ENCODE data around the gene NADK.

The NADK gene

DNA sequence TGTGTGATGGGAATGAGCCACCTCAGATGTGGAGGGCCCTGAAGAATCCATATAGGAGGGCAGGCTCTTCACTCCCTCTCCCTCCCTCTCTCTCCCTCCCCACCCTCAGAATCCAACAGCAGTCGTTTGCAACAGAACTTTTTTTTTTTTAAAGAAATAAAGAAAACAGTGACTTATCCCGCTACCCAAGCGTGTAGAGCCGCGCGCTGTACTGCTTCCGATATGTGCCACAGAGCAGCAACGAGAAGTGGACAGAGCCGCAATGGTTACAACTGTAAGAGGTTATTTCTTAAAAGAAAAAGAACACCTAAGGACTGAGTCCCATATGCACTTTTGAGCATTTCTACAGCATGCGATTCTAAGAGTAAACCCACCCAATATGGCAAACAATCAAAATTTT is 7.4 kb upstream of the NADK start:
- no peak for DNase-seq

DNA sequence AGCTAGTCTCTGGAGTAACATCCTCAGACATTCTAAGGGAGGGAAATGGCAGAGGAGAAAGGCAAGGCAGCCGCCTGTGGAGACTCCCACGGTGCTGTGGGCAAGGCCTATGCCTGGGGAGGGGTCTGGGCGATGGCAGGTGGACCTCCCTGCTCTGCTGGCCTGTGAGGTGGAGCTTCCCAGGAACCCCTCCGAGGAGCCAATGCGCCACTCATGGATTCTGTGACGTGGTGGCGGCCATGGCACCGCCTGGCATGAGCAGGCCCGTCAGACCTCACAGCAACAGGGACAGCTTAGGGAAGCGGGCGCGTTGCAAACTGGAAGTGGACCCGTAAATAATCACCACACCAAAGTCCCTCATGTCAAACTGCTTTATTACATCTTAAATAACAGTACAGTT is 6.7 kb upstream of the NADK start:
- DNase-seq: no peak

DNA sequence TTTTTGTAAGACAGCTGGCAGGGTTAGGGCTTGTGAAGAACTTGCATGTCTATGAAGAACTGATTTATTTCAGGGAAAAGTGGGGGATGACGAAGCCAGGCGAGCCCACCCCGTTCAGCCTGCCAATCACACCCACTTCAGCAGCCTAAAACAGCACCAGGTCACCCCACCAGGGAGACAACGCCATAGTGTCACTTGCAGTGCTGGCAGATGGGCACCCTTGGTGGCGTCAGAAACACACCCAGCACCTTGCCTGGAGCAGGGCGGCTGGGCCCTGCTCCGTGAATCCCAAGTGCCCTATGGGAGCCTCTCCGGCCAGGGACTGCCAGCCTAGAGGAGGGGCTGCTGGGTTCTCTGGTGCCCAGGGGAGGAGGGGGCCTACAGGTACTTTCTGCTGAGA is 5.0 kb upstream of the NADK start:
- no peak for DNase-seq

DNA sequence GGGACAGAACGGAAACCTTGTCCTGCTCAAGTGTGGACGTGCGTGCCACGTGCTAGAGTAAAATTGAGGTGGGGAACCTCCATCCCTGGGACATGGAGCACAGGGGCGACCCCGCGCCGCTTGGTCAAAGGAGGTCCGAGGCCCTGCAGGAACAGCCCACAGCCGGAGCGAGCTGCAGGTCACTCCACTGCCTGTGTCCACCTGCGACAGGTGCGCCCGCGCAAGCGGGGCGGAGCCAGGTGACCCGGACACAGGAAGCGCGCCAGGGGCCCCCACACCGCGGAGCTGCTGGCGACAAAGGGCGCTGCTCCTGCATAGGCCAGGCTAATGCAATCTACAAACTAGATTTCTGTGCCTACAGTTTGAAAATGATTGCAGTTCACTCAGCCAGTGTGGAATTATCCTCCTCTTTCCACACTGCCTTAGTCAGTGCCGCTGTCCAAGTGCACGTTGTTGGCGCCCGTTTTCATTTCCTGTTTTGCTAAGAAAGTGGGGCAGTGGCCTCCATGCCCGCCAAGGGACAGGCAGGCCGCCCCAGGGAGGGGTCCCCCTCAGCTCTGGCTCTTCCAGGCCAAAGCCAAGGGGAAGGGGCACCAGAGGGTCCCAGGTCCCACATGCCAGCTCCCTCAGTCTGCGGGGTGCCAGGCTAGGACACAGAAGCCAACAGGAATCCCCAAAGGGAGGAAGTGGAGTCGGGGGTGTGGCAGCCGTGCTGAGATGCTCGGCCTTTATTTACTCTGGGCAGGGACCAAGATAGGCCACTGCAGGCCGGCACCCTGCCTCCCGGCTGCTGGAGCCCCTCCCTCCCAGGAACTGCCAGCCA is 4.3 kb upstream of the NADK start:
- no peak for DNase-seq

DNA sequence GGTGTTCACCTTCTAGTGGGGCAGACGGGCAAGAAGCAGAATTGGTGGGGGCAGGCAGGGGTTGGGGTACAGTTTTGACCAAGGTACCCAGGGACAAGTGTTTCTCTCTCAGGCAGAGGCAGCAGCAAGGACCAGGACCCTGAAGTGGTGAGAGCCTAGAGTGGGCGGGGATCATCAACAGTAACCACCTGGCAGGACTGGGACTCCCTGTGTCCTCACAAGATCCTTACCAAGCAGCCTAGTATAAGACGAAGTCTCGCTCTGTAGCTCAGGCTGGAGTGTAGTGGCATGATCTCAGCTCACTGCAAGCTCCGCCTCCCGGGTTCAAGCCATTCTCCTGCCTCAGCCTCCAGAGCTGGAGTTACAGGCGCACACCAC is 3.2 kb upstream of the NADK start:
- DNase-seq: no peak

DNA sequence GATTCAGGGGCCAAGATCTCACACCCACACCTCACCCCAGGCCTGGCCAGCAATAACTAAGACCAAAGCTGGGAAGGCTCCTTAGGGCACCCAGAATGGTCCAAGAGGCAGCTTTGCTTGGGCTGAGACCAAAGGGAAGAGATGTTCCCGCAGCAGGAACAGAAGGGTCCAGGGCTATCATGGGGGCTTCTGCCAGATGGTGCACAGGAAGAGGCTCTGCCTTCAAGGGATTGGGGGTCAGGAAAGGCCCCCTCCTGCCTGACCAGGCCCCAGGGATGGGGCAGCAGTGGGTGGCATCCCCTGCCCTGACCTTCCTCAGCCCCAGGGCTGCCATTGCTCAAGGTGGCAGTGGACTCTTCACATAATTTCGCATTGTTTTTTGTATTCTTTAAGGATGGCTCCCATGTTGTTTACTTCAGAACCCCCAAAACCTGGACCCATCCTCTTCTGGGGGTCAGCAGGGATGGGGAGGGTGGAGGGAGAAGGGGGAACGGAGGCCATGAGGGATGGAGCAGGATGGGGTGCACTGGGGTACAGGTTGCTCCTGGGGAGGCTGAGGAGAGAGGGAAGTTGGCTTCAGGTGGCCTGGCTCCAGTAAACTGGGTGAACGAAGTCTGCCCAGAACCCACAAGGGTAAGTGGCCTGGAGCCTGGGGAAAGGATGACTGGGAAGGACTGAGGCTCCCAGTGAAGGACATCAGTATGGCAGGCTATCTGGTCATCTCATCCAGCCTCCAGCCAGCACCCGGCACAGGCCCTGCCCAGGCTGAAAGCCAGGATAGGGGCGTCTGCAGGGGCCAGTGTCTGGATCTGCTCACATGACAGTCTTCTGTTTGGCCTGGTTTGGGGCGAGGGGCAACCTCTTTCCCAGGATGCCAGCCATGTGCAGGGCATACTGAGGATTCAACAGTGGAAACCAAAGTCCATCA is 2.6 kb upstream of the NADK start:
- DNase-seq: no peak

DNA sequence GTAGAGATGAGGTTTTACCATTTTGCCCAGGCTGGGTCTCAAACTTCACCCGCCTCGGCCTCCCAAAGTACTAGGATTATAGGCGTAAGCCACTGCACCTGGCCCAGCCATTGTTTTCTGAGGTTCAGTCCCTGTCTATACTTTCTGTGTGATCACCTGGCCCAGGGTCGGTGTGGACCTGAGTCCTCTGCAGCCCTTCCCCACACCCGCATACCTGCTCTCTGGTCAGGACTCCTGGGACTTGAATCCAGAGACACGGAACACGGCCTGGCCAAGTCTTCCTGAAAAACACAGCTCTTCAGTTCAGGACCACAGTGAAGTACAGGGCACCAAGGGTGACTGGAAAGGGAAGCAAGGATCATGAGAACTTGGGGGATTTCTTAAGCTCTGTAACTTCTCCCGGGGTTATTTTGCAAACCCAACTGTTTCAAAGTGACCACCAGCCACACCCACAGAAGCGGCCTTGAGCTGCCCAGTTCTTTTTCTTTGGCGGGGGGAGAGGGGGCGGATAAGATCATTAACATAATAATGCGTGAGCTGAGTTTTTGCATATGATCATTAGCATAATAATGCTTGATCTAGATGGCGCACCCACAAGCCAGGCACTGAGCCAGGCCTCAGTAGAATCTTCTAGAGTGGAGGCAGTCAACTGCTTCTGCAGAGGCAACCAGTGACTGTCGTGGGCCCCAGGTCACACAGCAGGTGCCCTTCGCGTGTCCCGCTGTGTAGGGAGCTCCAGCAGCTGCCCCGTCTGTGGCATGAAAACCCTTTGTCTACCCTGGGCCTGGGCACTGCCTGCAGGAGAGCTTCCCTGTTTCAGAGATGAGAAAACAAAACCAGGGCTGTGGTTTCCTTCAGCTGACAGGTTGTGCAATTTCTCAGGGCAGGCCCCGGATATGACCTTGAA is 1.7 kb upstream of the NADK start:
- no peak for DNase-seq

DNA sequence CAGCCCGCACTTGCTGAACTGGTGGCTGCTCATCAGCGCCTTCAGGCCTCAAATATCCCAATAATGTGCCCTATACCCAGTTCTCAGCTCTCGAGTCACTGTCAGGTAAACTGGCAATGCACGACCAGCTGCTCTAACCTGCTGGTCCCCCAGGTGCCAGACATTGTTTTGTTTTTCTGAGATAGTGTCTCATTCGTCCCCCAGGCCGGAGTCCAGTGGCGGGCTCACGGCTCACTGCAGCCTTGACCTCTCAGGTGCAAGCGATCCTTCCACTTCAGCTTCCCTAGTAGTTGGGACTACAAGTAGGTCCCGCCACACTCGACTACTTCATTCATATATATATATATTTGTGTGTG is 1.0 kb upstream of the NADK start:
- no peak for DNase-seq

DNA sequence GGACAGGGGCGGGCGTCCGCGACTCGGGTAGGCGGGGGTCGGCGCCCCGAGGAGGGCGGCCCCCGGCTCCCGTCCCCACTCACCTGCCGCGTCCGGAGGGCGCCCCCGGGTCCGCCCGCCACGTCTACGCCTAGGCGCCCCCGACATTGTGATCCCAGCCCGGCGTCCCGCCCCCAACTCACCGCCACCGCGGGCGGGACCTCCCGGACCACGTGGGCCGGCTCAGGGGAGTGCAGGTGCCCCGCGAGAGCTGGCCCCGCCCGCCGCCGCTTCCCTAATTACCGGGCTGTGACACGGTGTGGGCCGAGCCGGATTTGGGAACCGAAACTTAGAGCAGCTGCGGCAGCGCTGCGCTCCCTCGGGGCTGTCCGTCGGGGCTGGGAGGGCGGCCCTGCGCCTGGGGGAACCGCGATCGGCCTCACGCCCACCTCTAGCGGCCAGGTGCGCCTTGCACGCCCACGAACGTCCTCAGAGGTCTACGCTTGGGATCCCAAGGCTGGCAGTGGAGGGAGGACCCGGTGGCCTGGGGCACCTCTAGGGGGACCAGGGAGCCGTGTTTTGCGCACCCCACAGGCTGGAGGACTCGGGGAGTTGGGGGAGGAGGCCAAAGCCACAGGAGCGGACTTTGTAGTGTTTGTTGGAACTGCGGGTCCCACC is 521 bp upstream of the NADK start:
- no peak for DNase-seq

DNA sequence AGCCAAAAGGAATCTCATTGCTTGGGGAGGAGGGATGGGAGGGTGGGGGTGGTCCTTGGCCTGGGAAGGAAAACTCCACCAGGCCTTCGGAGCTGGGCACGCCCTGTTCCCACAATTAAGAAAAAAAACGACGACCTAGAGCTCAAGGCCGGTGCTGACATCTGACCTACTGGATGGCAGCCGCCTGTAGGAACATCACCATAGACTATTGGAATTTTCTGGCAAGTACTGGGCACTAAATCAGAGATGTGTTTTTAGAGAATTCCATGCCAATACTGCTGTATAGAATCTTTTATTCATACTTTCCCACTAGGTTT is 729 bp downstream of the NADK start:
- no peak for DNase-seq

DNA sequence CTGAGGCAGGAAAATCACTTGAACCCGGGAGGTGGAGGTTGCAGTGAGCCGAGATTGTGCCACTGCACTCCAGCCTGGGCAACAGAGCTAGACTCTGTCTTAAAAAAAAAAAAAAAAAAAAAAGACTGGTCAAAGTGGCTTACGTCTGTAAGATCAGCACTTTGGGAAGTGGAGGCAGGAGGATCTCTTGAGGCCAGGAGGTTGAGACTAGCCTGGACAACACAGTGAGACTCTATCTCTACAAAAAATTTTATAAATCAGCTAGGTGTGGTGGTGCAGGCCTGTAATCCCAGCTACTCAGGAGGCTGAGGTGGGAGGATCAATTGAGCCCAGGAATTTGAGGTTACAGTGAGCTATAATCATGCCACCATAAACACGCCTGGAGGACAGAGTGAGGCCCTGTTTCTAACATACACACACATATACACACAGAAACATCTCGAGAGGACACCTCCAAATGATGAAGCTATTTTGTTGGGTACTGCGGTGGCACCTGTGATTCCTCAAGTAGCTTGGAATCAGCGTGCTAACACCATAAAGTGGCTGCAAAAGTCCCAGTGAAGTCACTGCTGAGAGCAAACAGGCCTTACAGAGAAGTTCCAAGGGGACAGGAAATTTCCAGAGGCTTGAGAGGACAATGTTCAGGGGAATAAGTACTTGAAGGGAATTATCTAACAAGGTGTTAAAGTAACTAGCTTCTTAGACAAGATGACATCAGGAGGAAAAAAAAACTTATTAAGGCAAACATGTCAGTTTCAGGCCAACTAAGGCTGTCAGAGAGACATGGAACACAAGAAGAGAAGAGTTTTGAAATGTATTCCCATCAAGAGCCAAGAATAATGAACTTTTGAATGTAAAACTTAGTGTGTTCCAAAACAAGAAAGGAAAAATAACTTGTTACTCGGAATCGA is 1.3 kb downstream of the NADK start:
- no peak for DNase-seq

DNA sequence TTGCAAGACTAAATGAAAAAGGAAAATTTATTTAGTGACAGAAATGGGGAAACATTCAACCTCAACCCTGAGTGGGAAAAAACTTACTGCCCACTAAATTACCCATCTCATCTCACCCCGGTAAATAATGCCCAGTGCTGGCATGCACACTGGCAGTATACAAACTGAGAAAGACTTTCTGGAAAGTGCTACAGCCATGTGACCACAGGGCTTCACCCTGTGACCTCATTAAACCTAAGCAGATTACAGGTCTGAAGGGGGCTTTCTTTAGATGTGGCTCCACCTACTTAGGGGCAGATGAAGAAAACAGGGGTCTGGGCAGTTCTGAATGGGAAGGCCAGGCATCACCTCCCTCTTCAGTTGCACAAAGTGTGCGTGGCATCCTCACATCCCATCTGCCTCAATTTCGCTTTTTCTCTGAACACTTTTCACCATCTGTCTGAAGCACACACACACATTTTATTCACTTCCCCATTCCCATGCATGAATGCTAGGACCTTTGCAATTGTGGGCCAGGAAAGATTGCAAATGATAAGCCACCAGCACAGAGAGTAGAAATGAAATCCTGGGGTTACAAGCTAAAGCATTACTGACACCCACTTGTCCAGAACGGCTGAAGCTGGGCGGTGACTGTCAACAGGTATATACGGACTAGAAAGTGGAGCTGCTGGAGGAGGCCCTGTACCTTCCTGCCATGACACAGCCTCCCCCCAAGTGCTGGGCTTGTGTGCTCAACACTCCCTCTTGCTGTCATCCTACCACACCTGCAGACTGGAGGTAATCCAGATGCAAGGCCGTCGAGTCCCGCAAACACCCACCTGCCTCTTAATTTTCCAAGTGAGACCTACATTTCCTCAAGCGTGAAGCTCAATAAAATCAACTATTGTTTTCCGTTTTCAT is 2.7 kb downstream of the NADK start:
- no peak for DNase-seq

DNA sequence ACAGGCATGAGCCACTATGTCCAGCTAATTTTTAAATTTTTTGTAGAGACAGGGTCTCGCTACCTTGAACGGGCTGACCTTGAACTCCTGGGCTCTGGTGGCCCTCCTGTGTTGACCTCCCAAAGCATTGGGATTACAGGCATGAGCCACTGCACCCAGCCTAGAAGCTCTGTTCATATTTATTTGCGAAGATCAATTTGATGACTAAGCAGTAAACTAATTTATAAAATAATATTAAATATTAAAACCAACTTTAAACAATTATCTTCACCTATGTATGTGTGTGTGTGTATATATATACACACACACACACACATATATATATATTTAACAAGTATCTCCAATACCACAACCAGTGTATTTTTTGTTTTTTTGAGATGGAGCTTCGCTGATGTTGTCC is 4.4 kb downstream of the NADK start:
- DNase-seq: no peak

DNA sequence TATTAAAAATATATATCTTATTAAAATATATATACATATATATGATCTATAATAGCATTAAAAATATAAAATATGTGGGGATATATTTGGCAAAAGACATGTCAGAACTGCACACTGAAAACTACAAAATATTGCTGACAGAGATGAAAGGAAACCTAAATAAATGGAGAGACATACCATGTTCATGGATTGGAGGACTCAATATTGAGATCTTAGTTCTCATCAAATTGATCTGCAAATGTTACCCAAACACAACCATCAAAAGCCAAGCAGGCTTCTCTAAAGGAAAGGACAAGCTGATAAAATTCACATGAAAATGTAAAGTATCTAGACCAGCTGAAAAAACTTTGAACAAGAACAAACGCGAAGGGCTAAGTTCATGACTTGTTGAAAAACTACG is 7.2 kb downstream of the NADK start:
- no peak for DNase-seq

DNA sequence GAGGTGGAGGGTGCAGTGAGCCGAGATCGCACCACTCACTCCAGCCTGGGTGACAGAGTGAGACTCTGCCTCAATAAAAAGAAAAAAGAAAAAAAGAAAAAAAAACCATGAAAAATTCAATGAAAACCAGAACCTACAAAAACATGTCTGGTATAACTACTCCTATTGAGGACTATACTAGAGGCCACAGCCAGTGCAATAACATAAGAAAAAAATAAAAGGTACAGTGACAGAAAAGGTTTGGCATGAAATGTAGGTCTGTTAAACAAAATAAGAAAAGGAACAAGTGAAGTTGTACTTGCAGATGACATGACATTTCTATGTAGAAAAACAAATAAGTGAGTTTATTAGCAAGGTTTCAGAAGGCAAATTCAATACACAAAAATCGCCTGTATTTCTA is 8.2 kb downstream of the NADK start:
- no peak for DNase-seq

DNA sequence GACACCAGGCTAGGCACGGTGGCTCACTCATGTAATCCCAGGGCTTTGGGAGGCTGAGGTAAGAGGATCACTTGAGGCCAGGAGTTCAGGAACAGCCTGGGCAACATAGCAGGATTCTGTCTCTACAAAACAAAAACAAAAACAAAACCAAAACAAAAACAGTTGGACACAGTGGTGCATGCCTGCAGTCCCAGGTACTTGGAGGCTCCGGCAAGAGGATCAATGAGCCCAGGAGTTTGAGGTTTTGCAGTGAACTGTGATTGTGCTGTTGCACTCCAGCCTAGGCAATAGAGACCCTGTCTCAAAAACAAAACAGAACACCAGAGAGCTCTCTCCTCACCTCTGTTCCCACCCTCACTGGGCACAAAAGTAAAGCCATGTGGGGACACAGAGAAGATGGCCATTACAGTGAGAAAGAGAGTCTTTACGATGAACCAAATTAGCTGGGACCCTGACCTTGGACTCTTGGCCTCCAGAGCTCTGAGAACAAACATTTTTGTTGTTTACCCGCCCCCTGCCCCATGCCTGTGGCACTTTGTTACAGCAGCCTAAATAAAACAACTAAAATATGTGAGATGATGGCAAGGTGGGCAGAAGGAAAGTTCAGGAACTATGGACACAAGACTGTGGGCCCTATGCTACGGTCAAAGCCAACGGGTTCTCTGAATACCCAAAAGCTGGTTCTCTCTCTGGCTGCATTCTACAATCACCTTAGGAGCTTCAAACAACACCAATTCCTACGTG is 9.8 kb downstream of the NADK start:
- DNase-seq: no peak

DNA sequence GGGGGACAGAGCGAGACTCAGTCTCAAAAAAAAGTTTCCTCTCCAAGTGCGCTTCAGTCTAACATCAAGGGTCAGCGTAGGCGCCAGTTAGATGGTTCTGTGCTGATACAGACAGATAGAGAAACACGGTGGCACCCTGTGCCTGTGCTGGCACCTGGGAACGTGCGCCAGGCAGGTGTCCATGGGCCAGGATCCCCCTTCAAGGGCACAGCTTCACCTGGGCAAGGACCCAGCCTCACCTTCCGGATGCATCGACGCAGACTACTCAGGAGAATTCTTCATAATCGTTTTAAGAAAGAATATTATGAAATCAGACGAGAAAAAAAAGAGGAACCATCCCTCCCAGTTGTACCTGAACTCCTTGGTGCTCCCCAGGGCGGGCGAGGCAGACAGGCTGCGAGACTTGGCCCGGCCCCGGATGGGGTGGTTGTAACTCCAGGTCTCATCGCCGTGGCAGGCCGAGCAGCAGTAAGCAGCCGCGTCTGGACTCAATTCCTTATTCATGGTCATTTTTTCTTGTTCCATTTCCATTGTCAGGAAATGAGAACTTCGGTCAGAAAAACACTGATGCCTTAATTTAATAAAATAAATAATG is 13.3 kb downstream of the NADK start:
- no peak for DNase-seq

DNA sequence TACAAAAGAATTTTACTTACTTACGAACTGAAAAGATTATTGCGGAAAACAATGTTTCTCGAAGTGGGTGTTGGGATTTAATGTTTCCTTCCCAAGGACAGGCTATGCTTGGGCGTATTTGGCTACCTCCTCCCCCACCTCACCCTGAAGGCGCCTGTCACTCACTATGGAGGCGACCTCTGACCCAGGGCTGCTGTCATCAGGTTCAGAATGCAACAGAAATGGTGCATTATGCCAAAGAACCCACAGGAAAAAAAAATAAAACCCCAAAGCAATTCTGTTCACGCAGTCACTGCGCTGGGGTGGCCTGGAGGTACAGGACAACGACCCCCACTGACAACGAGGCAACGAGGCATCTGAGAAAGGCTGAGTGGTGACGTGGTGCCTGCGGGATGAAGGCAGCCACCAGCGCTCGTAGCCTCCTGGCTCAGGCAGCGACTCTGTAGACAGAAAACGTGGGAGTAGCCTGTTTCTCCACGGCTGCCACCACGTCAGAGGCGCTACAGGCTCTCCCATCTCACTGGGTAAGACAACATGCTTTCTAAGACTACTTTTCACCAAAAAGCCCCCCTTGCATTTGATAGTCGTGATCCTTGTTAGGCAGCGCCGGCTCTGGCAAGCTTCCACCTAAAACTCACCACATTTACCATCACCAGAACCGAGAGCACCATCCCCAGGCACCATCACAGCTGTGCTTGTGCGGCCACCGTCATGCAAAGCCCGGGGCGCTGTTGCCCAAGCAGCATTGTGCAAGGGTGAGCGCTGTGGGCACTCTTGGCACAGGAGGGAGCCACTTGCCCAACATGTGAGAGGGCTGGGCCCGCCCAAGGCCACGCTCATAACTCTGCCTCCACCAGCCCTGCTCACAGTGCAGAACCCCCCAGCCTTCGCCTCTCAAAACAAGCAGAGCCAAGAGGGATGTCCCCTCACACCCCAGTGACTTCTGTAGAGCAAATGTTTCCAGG is 14.3 kb downstream of the NADK start:
- DNase-seq: no peak
